Type B pancreatic cell (in vitro differentiated cells): ENCODE results near the gene EXOC3L4. TPM values are rescaled to one million over a fixed set of nuclear protein-coding genes. Genes with fewer than 3 reads are reported as not detected.

Experiments
- DNase-seq: peaks from one replicate; pipeline ENCODE4 v3.0.0; 2021; ENCODE audit warnings: mixed read lengths; ENCODE audit not compliant: unreplicated experiment; ENCODE audit errors: extremely low spot score
- H3K27ac Mint-ChIP-seq: 2 replicates; pipeline ENCODE4 v1.8.0; 2021; ENCODE audit warnings: mild to moderate bottlenecking, mixed read lengths
- H3K27me3 Mint-ChIP-seq: 2 replicates; pipeline ENCODE4 v1.8.0; 2021; ENCODE audit warnings: mixed read lengths
- H3K36me3 Mint-ChIP-seq: 2 replicates; pipeline ENCODE4 v1.8.0; 2021; ENCODE audit warnings: mixed read lengths
- H3K4me1 Mint-ChIP-seq: one replicate; pipeline ENCODE4 v1.8.0; 2021; ENCODE audit warnings: mixed read lengths; ENCODE audit not compliant: unreplicated experiment
- H3K4me3 Mint-ChIP-seq: 2 replicates; pipeline ENCODE4 v1.8.0; 2021; ENCODE audit warnings: mild to moderate bottlenecking, mixed read lengths
- H3K9me3 Mint-ChIP-seq: 2 replicates; pipeline ENCODE4 v1.8.0; 2021; ENCODE audit warnings: mixed read lengths
- total RNA-seq: library from RNA; stranded (reverse); gene quantifications from 2 replicates; pipeline ENCODE4 v1.2.1, GENCODE V29; 2021; ENCODE audit warnings: low replicate concordance
- TF ChIP-seq, protein P1 (sequence below): fragments of 200-600 bp; sonication (generic); conservative IDR thresholded peaks from 2 replicates; pipeline ENCODE4 v1.5.0; 2021; ENCODE audit warnings: antibody characterized with exemption, mild to moderate bottlenecking

Gene EXOC3L4
- total RNA-seq, 1 donor from 2014 or later, result 4.0 TPM

DNA sequence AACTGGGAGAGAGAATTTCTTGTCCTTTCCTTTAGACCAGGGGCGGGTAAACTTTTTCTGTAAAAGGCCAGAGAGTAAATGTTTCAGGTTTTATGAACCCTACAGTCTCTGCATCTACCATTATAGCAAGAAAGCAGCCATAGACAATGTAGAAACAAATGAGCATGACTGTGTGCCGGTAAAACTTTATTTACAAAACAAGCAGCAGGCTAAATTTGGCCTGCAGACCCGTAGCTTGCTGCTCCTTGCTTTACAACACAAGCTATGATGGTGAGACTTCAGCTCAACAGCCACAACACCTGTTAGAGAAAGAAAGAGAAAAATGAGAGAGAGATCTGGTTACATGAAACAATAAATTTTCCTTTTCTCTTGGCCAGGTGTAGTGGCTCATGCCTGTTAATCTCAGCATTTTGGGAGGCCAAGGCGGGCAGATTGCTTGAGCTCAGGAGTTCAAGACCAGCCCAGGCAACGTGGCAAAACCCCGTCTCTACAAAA lies 33.0 kb upstream of the EXOC3L4 start:
- TF ChIP-seq, protein P1, sequence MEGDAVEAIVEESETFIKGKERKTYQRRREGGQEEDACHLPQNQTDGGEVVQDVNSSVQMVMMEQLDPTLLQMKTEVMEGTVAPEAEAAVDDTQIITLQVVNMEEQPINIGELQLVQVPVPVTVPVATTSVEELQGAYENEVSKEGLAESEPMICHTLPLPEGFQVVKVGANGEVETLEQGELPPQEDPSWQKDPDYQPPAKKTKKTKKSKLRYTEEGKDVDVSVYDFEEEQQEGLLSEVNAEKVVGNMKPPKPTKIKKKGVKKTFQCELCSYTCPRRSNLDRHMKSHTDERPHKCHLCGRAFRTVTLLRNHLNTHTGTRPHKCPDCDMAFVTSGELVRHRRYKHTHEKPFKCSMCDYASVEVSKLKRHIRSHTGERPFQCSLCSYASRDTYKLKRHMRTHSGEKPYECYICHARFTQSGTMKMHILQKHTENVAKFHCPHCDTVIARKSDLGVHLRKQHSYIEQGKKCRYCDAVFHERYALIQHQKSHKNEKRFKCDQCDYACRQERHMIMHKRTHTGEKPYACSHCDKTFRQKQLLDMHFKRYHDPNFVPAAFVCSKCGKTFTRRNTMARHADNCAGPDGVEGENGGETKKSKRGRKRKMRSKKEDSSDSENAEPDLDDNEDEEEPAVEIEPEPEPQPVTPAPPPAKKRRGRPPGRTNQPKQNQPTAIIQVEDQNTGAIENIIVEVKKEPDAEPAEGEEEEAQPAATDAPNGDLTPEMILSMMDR, result no peak
- no peak for DNase-seq
- no peak overlapping the region for H3K4me3 Mint-ChIP-seq
- no peaks in the 10 kb centered on the region for H3K9me3 Mint-ChIP-seq
- no peaks in the 10 kb centered on the region for H3K27me3 Mint-ChIP-seq
- no peaks in the 10 kb centered on the region for H3K36me3 Mint-ChIP-seq
- H3K4me1 Mint-ChIP-seq, result peaks cover 15% of the 10 kb centered on the region
- H3K27ac Mint-ChIP-seq, result peak overlapping the region; percentile 6

DNA sequence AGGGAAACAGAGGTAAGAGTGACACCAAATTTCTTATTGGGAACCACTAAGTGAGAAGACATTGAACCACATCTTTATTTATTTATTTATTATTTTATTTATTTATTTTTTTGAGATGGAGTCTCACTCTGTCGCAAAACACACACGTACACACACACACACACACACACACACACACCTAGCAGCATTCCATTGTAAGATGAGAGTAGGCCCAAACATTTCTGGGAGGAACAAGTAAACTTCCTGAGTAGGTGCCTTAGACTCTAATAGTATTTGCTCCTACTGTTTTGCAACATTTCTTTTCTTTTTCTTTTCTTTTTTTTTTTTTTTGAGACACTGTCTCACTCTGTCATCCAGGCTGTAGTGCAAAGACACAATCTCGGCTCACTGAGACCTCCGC lies 30.1 kb upstream of the EXOC3L4 start:
- TF ChIP-seq, protein P1, result no peak
- H3K27ac Mint-ChIP-seq, result peak overlapping the region; percentile 89
- no peaks in the 10 kb centered on the region for H3K9me3 Mint-ChIP-seq
- H3K4me1 Mint-ChIP-seq, result peaks cover 13% of the 10 kb centered on the region
- no peaks in the 10 kb centered on the region for H3K27me3 Mint-ChIP-seq
- no peak overlapping the region for H3K4me3 Mint-ChIP-seq
- no peak for DNase-seq
- no peaks in the 10 kb centered on the region for H3K36me3 Mint-ChIP-seq

DNA sequence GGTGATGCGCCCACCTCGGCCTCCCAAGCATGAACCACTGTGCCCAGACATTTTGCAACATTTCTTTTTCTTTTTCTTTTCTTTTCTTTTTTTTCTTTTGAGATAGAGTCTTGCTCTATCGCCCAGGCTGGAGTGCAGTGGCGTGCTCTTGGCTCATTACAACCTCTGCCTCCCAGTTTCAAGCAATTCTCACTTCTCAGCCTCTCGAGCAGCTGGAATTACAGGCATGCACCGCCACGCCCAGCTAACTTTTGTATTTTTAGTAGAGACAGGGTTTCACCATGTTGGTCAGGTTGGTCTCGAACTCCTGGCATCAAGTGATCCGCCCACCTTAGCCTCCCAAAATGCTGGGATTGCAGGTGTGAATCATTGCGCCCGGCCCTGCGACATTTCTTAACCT lies 29.5 kb upstream of the EXOC3L4 start:
- H3K4me3 Mint-ChIP-seq, result no peak overlapping the region

GRCh38 chr14:103065861-103066260 lies 28.7 kb upstream of the EXOC3L4 start:
- no peak for DNase-seq
- Mint-ChIP-seq H3K36me3 (no peaks in the 10 kb centered on the region), H3K4me3 (no peak overlapping the region), H3K27ac (no peak overlapping the region), H3K4me1 (peaks cover 7% of the 10 kb centered on the region), H3K9me3 (no peaks in the 10 kb centered on the region), H3K27me3 (no peaks in the 10 kb centered on the region)
- TF ChIP-seq, protein P1, result no peak

More for the DNA sequence above, 29.5 kb upstream of the EXOC3L4 start:
- peaks cover 11% of the 10 kb centered on the region for H3K4me1 Mint-ChIP-seq
- no peaks in the 10 kb centered on the region for H3K36me3 Mint-ChIP-seq
- no peak for DNase-seq
- no peaks in the 10 kb centered on the region for H3K9me3 Mint-ChIP-seq
- H3K27ac Mint-ChIP-seq, result peak overlapping the region; percentile 89
- H3K27me3 Mint-ChIP-seq, result no peaks in the 10 kb centered on the region
- TF ChIP-seq, protein P1, result no peak

DNA sequence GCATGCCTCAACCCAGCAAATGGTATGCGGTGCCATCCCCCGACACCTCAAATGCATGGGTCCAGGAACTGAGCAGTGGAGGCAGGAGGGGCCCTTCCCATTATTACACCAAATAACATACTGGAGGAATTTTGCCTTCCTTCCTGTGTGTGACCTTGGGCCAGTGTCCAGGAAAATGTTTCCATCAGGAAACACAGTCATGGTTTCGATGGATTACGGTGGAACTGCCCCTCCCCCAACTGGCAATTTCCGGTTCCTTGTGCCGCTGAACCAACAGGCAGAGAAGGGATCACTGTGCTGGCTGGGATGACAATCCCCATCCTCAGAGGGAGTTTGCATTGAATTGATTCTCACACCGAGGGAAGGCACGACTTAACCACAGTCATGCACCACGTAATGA lies 28.1 kb upstream of the EXOC3L4 start:
- no peak overlapping the region for H3K4me3 Mint-ChIP-seq
- H3K9me3 Mint-ChIP-seq, result no peaks in the 10 kb centered on the region
- TF ChIP-seq, protein P1, result no peak
- H3K4me1 Mint-ChIP-seq, result peaks cover 7% of the 10 kb centered on the region
- no peak for DNase-seq
- H3K36me3 Mint-ChIP-seq, result no peaks in the 10 kb centered on the region
- H3K27ac Mint-ChIP-seq, result no peak overlapping the region
- no peaks in the 10 kb centered on the region for H3K27me3 Mint-ChIP-seq
